HG03039 (cell line): Measurements from ENCODE around the gene MRGPRE.
"Not testable (repeated sequence)": the region's sequence is repeated elsewhere in the genome, so short reads cannot be mapped to it uniquely, and the experiment has no call there.

Source experiments
- ATAC-seq: cut with Tn5 transposase; IDR thresholded peaks from one replicate; pipeline ENCODE4 v1.9.1; 2021; ENCODE audit warnings: mild to moderate bottlenecking, moderate library complexity; ENCODE audit not compliant: unreplicated experiment

MRGPRE gene

GRCh38 chr11:3231851-3232744 is at the start of gene MRGPRE:
TSS of gene MRGPRE (minus strand) at chr11:3232417. CDS start at chr11:3228799, 3,618 bp downstream.
- no peak for ATAC-seq

- ATAC-seq, result not testable (repeated sequence)
These were observed 48.9 kb upstream of the MRGPRE start for GRCh38 chr11:3281146-3281545.

- ATAC-seq, result not testable (repeated sequence)
These were observed 48.4 kb upstream of the MRGPRE start for GRCh38 chr11:3280662-3281061.

- ATAC-seq, result not testable (repeated sequence)
These were observed 46.7 kb upstream of the MRGPRE start for GRCh38 chr11:3278922-3279321.

- ATAC-seq, result not testable (repeated sequence)
These were observed 41.4 kb upstream of the MRGPRE start for GRCh38 chr11:3273629-3274028.

- ATAC-seq, result not testable (repeated sequence)
These were observed 30.3 kb upstream of the MRGPRE start for GRCh38 chr11:3262548-3262947.

- not testable (repeated sequence) for ATAC-seq
These were observed 29.6 kb upstream of the MRGPRE start for GRCh38 chr11:3261831-3262230.

- not testable (repeated sequence) for ATAC-seq
These were observed 25.3 kb upstream of the MRGPRE start for GRCh38 chr11:3257509-3257908.

- not testable (repeated sequence) for ATAC-seq
These were observed 23.0 kb upstream of the MRGPRE start for GRCh38 chr11:3255241-3255640.

- ATAC-seq, result not testable (repeated sequence)
These were observed 22.6 kb upstream of the MRGPRE start for GRCh38 chr11:3254773-3255172.

- no peak for ATAC-seq
These were observed 12.9 kb upstream of the MRGPRE start for GRCh38 chr11:3245071-3245470.

- ATAC-seq, result no peak
These were observed 11.7 kb upstream of the MRGPRE start for GRCh38 chr11:3243880-3244279.

GRCh38 chr11:3237119-3237518 is 4.9 kb upstream of the MRGPRE start:
- no peak for ATAC-seq

GRCh38 chr11:3234846-3235245 is 2.6 kb upstream of the MRGPRE start:
- no peak for ATAC-seq

GRCh38 chr11:3232956-3233355 is 739 bp upstream of the MRGPRE start:
- ATAC-seq, result no peak

- ATAC-seq, result no peak
These were observed 717 bp downstream of the MRGPRE start for GRCh38 chr11:3231550-3231850.

GRCh38 chr11:3230636-3231549 is 1.3 kb downstream of the MRGPRE start:
- no peak for ATAC-seq

GRCh38 chr11:3229673-3230630 is 2.3 kb downstream of the MRGPRE start:
- ATAC-seq, result no peak

- ATAC-seq, result no peak
These were observed 3.8 kb downstream of the MRGPRE start for GRCh38 chr11:3228445-3228829.

- no peak for ATAC-seq
These were observed 4.4 kb downstream of the MRGPRE start for GRCh38 chr11:3227568-3228444.
